Myocyte (in vitro differentiated cells): ENCODE results near the gene MACC1. TPM values are rescaled to one million over a fixed set of nuclear protein-coding genes. Genes with fewer than 3 reads are reported as not detected.
A peak's percentile ranks its signal among the peaks of the same experiment; 100 is the strongest.

ENCODE experiments used
- DNase-seq: peaks from one replicate; pipeline ENCODE4 v3.0.0-alpha.2; 2012; ENCODE audit warnings: low read depth
- total RNA-seq: library from RNA; depleted of rRNA; stranded (reverse); fragments of >200 nt; gene quantifications from 2 replicates; pipeline ENCODE4 v1.2.3, GENCODE V29; 2014

The MACC1 gene
- total RNA-seq, 1 donor from 2014 or later = 0.05 TPM

GRCh38 chr7:20232848-20233247 is 15.7 kb upstream of the MACC1 start:
- no peak for DNase-seq

GRCh38 chr7:20229646-20230500 is 12.7 kb upstream of the MACC1 start:
- peak; percentile 84 for DNase-seq

- DNase-seq = no peak
Measured at GRCh38 chr7:20229081-20229480, 11.9 kb upstream of the MACC1 start.

- DNase-seq = no peak
Measured at GRCh38 chr7:20228654-20229053, 11.5 kb upstream of the MACC1 start.

- no peak for DNase-seq
Measured at GRCh38 chr7:20227291-20227795, 10.2 kb upstream of the MACC1 start.

GRCh38 chr7:20226860-20227259 is 9.7 kb upstream of the MACC1 start:
- no peak for DNase-seq

- no peak for DNase-seq
Measured at GRCh38 chr7:20225384-20225783, 8.2 kb upstream of the MACC1 start.

- no peak for DNase-seq
Measured at GRCh38 chr7:20224025-20224424, 6.8 kb upstream of the MACC1 start.

GRCh38 chr7:20223356-20223755 is 6.2 kb upstream of the MACC1 start:
- no peak for DNase-seq

- no peak for DNase-seq
Measured at GRCh38 chr7:20222219-20222828, 5.1 kb upstream of the MACC1 start.

GRCh38 chr7:20220921-20221547 is 3.9 kb upstream of the MACC1 start:
- peak; percentile 75 for DNase-seq

- peak; percentile 43 for DNase-seq
Measured at GRCh38 chr7:20220293-20220761, 3.1 kb upstream of the MACC1 start.

GRCh38 chr7:20219446-20220292 is 2.5 kb upstream of the MACC1 start:
- peak; percentile 99 for DNase-seq

GRCh38 chr7:20219062-20219445 is 1.9 kb upstream of the MACC1 start:
- no peak for DNase-seq

- no peak for DNase-seq
Measured at GRCh38 chr7:20218279-20218678, 1.1 kb upstream of the MACC1 start.

GRCh38 chr7:20216406-20217036 is 663 bp downstream of the MACC1 start:
- no peak for DNase-seq

GRCh38 chr7:20214921-20215669 is 2.1 kb downstream of the MACC1 start:
- no peak for DNase-seq

GRCh38 chr7:20214132-20214531 is 3.1 kb downstream of the MACC1 start:
- DNase-seq = no peak

GRCh38 chr7:20213378-20213777 is 3.8 kb downstream of the MACC1 start:
- no peak for DNase-seq

- no peak for DNase-seq
Measured at GRCh38 chr7:20211376-20211775, 5.8 kb downstream of the MACC1 start.
